ENCODE measurements around the gene SRC.

- no peak for TF ChIP-seq FOXK2 (IDR thresholded peaks at IDR 0.05)
- no peak for TF ChIP-seq ELF4 (IDR thresholded peaks at IDR 0.05)
- TF ChIP-seq SP1 (IDR thresholded peaks at IDR 0.05), result no peak
- TF ChIP-seq FOXM1 (IDR thresholded peaks at IDR 0.05; ENCODE audit: borderline replicate concordance), result no peak
- no peak for TF ChIP-seq BHLHE40 (IDR thresholded peaks at IDR 0.05; ENCODE audit: borderline replicate concordance)
- TF ChIP-seq NFRKB (IDR thresholded peaks at IDR 0.05), result no peak
- TF ChIP-seq PKNOX1 (IDR thresholded peaks at IDR 0.05), result no peak
- no peak for TF ChIP-seq SUZ12 (IDR thresholded peaks at IDR 0.05)
- no peak for TF ChIP-seq ARNT (IDR thresholded peaks at IDR 0.05)
- TF ChIP-seq CTBP1 (IDR thresholded peaks at IDR 0.05; ENCODE audit: borderline replicate concordance), result no peak
- TF ChIP-seq FOXA1 (IDR thresholded peaks at IDR 0.05), result no peak
Observed at GRCh38 chr20:37302981-37303380, 43.0 kb upstream of the SRC start.
